SK-N-SH (cell line): ENCODE results near the gene EEFSEC.

Source experiments
- CTCF ChIP-seq: fragments of 200-600 bp; sonication (generic); IDR thresholded peaks from 2 replicates; pipeline ENCODE4 v1.6.1; 2017; ENCODE audit warnings: antibody characterized with exemption, mild to moderate bottlenecking, moderate library complexity
- EP300 ChIP-seq, 2 experiments: IDR thresholded peaks; 2 replicates each; pipeline versions ENCODE4 v1.4.0 to v1.6.1; 2012; ENCODE audit warnings: borderline replicate concordance in 1 of 2, low read depth in 1 of 2, low read length in 1 of 2
- FOXM1 ChIP-seq: IDR thresholded peaks from 2 replicates; pipeline ENCODE4 v1.4.0; 2012; ENCODE audit warnings: low read depth, mild to moderate bottlenecking
- MEF2A ChIP-seq: IDR thresholded peaks from 2 replicates; pipeline ENCODE4 v1.4.0; 2012; ENCODE audit warnings: low read depth, borderline replicate concordance
- NRF1 ChIP-seq: IDR thresholded peaks from 2 replicates; pipeline ENCODE4 v1.6.1; 2012; ENCODE audit warnings: low read depth, mild to moderate bottlenecking, low read length
- PBX3 ChIP-seq: IDR thresholded peaks from 2 replicates; pipeline ENCODE4; 2012
- POLR2AphosphoS5 ChIP-seq: IDR thresholded peaks from 2 replicates; pipeline ENCODE4 v1.6.1; 2012; ENCODE audit warnings: low read depth, low read length
- RXRA ChIP-seq: IDR thresholded peaks from 2 replicates; pipeline ENCODE4 v1.4.0; 2012; ENCODE audit warnings: low read depth, mild to moderate bottlenecking, borderline replicate concordance
- YY1 ChIP-seq: IDR thresholded peaks from 2 replicates; pipeline ENCODE4 v1.4.0; 2012; ENCODE audit warnings: low read depth, mild to moderate bottlenecking

- TF ChIP-seq RXRA (no peak), CTCF (no peak), FOXM1 (no peak), YY1 (no peak), EP300 (IDR thresholded peaks at IDR 0.05; ENCODE audit: borderline replicate concordance in 1 of 2, low read depth in 1 of 2, low read length in 1 of 2) (no peak), NRF1 (no peak), PBX3 (no peak), POLR2AphosphoS5 (no peak), MEF2A (no peak)
Measured at GRCh38 chr3:128402319-128402718, 249.0 kb downstream of the EEFSEC start.
